ENCODE results near the gene GRIK1.

The GRIK1 gene

DNA sequence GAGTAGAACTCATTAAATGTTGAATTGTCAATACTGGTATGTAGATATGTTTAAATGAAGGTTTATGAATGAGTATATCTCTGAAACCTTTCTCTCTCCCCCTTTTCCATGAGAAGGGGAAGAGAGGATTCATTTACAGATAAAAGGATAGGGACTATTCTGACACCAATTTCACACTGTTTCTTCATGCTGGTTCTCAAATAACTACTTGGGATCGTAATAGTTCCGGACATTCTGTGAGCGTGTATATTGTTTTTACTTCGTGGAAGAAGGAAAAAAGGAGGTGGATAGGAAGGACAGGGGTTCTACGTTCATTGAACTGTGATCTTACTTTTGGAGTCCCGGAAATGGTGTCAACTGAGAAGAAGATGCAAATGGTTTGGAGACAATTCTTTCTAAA lies 284.2 kb downstream of the GRIK1 start:
- TF ChIP-seq CTCF (IDR thresholded peaks at IDR 0.05; ENCODE audit: borderline replicate concordance, insufficient read depth, low read depth, low read length), result no peak
- no peak overlapping the region for H3K4me3 ChIP-seq (ENCODE audit: low read depth, low read length)

DNA sequence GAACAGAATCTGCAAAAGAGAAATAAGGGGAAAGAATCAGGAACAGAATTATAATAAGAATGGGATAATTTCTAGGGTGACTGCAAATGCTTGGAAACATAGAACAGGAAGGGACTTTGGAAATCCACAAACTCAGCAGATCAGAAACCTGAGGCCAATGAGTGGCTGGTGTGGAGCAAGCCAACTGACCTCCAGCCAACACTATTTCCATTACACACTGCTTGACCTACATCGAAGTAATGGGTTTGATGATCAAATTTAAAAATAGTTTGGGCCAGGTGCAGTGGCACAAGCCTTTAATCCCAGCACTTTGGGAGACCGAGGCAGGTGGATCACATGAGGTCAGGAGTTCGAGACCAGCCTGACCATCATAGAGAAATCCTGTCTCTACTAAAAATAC lies 284.9 kb downstream of the GRIK1 start:
- no peak for TF ChIP-seq CTCF (IDR thresholded peaks at IDR 0.05; ENCODE audit: borderline replicate concordance, insufficient read depth, low read depth, low read length)
- no peak overlapping the region for H3K4me3 ChIP-seq (ENCODE audit: low read depth, low read length)

DNA sequence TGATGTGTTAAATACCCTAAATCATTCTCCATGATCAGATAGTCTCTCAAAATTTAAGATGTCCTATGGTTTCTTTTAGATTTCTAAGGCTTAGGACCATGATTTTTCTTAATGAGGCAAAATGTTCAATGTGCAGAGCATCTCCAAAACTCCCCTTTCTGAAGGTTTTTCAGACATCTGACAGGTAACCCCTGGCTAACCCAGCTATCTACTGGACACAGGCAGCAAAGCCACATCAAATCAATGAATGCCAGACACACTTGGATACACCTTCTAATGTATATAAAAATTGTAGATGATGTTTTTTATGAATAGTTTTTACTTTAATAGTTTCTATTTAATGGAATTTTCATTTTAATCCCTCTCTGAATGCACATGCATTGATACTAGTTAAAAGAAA lies 285.6 kb downstream of the GRIK1 start:
- H3K4me3 ChIP-seq (ENCODE audit: low read depth, low read length), result no peak overlapping the region
- no peak for TF ChIP-seq CTCF (IDR thresholded peaks at IDR 0.05; ENCODE audit: borderline replicate concordance, insufficient read depth, low read depth, low read length)

DNA sequence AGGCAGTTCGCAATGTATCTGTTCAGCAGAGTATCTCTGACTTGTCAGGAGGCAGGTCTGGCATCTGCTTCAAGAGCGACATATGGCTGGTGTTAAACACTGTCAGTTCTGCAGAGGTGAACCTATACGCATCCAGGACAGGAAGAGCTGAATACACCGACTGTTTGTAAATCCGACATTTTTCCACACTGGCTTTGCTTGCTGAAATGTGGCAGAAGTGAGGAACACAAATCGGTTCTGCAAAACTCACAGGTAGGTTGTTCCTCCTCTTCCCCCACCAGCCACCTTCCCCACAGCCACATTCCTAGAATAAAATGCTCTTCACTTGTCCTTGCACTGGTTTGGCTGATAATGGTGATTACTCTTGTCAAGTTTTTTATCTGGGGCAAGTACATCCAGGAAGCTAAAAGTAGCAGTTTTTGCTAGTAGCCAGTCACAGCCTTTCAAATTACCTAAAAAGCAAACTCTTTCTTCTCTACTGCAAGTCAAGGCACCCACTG lies 289.2 kb downstream of the GRIK1 start:
- TF ChIP-seq CTCF (IDR thresholded peaks at IDR 0.05; ENCODE audit: borderline replicate concordance, insufficient read depth, low read depth, low read length), result no peak
- H3K4me3 ChIP-seq (ENCODE audit: low read depth, low read length), result no peak overlapping the region

- H3K4me3 ChIP-seq (ENCODE audit: low read depth, low read length), result no peak overlapping the region
- TF ChIP-seq CTCF (IDR thresholded peaks at IDR 0.05; ENCODE audit: borderline replicate concordance, insufficient read depth, low read depth, low read length), result no peak
Observed at GRCh38 chr21:29649406-29649814, 290.4 kb downstream of the GRIK1 start.

DNA sequence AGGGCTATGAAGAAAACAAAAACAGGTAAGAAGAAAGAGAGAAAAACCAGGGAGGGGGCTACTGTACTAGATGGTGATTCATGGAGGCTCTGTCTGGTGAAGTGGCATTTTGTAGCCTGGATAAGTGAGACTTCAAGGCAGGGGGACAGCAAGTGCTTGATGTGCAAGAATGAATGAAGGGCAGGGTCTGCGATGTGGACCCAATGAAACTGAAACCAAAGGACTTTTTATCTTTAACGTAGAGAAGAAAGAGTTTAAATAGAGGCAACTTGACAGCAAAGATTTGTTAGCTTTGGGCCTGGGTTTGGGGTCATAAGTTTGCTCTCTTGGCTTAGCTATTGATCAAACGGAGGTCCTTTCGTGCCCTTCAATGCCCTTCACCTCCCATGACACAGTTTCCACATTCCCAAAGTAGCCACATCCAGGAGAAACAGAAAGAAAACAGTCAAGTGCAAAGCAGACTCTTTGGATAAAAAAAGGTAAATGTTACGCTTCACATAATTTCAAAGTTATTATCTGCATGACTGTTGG lies 291.0 kb downstream of the GRIK1 start:
- no peak overlapping the region for H3K4me3 ChIP-seq (ENCODE audit: low read depth, low read length)

More for the DNA sequence above, 291.0 kb downstream of the GRIK1 start:
- TF ChIP-seq CTCF (IDR thresholded peaks at IDR 0.05; ENCODE audit: borderline replicate concordance, insufficient read depth, low read depth, low read length), result no peak

Measured in GM12875 (cell line).